Measurements from ENCODE around the gene NXPH3.

The NXPH3 gene

DNA sequence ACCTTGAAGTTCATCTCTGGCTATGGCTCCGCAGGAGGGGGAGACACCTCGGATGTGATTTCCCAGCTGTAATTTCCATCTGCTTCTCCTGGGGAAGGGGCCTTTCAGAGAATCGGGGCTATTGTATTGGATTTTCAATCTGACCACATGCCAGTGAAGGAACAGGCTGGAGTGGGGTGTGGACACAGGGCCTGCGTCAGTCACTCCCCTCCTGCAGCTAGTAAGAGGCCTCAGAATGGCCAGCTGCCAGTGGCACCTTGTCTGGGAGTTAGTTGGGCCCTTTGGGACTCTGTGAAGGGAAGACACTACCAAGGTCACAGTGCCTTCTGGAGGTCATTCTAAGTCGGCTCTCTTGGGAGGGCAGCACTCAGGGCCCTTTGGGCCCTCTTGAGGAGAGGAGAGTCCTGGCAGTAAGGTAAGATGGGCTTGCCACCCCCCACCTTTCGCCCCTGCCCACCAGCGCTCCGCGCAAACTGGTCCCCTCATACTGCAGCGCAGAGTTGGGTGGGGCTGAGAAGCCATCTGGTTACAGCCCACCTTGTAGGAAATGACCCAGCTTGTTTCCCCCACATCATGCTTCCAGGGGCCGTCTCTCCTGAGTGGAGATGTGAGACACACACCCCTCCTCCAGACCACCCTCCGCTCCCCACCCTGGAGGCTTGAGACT is 5.4 kb downstream of the NXPH3 start:
- TF ChIP-seq BCL11B (tag by site-specific recombination; IDR thresholded peaks at IDR 0.05; ENCODE audit: low read depth) (no peak), GLI4 (tag by site-specific recombination; IDR thresholded peaks at IDR 0.05) (no peak), ZNF658 (tag by site-specific recombination; IDR thresholded peaks at IDR 0.05) (no peak), EGR2 (tag by site-specific recombination; IDR thresholded peaks at IDR 0.05; ENCODE audit: low read depth) (peak; percentile 23; the same call in 1 of the 2 replicates), ZNF324 (tag by site-specific recombination; IDR thresholded peaks at IDR 0.05) (no peak), ZNF23 (tag by site-specific recombination; IDR thresholded peaks at IDR 0.05; ENCODE audit: borderline replicate concordance) (no peak)
- TF ChIP-seq, protein P1, sequence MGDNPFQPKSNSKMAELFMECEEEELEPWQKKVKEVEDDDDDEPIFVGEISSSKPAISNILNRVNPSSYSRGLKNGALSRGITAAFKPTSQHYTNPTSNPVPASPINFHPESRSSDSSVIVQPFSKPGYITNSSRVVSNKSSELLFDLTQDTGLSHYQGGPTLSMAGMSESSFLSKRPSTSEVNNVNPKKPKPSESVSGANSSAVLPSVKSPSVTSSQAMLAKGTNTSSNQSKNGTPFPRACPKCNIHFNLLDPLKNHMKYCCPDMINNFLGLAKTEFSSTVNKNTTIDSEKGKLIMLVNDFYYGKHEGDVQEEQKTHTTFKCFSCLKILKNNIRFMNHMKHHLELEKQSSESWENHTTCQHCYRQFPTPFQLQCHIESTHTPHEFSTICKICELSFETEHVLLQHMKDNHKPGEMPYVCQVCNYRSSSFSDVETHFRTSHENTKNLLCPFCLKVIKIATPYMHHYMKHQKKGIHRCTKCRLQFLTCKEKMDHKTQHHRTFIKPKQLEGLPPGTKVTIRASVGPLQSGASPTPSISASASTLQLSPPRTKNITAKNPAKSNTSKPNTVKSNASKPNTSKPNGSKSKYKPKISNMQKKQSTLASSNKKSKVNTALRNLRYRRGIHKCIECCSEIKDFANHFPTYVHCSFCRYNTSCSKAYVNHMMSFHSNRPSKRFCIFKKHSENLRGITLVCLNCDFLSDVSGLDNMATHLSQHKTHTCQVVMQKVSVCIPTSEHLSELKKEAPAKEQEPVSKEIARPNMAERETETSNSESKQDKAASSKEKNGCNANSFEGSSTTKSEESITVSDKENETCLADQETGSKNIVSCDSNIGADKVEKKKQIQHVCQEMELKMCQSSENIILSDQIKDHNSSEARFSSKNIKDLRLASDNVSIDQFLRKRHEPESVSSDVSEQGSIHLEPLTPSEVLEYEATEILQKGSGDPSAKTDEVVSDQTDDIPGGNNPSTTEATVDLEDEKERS (tag by site-specific recombination; IDR thresholded peaks at IDR 0.05) = no peak
- TF ChIP-seq, protein P2, sequence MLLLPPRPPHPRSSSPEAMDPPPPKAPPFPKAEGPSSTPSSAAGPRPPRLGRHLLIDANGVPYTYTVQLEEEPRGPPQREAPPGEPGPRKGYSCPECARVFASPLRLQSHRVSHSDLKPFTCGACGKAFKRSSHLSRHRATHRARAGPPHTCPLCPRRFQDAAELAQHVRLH (tag by site-specific recombination; IDR thresholded peaks at IDR 0.05) = no peak
- Histone ChIP-seq H3K4me3 (ENCODE audit: low read depth, low read length) (no peak overlapping the region), H3K9me3 (ENCODE audit: control insufficient read depth, insufficient read depth, low read depth, low read length) (no peaks in the 10 kb centered on the region), H3K4me1 (ENCODE audit: control insufficient read depth, insufficient read depth, low read length) (0 out of 2 replicates have a peak, but pooled peaks cover 3% of the 10 kb centered on the region), H3K36me3 (ENCODE audit: control insufficient read depth in 2 of 2, insufficient read depth in 1 of 2, low read length in 2 of 2) (no peaks in the 10 kb centered on the region), H3K27ac (ENCODE audit: extremely low read depth, low read depth, low read length) (no peak overlapping the region)
- CTCF ChIA-PET = interaction anchor here (0.6 to 14.4 kb wide), 3 partner anchors 11 to 116 kb away, joined by 3 to 486 read pairs (median 21); partner anchors contain the start of gene SLC35B1
- POLR2A ChIA-PET = no interaction called here

DNA sequence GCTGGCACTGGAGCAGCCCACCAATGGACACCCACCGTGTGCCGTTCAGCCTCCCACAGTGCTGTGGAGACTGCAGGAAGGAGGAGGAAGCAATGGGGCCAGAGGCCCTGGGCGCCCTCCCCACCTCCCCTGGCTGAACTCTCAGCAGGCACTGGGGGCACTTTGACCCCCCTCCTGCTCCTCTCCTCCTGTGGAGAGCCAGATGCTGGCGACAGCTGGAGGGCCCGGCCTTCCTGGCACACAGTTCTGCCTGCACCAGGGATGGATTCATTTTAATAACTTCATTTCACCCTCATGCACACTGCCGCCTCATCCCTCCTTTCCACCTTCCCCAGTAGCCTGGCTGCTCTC is 6.0 kb downstream of the NXPH3 start:
- Histone ChIP-seq H3K9me3 (ENCODE audit: control insufficient read depth, insufficient read depth, low read depth, low read length) (no peaks in the 10 kb centered on the region), H3K27ac (ENCODE audit: extremely low read depth, low read depth, low read length) (no peak overlapping the region), H3K4me3 (ENCODE audit: low read depth, low read length) (no peak overlapping the region), H3K36me3 (ENCODE audit: control insufficient read depth in 2 of 2, insufficient read depth in 1 of 2, low read length in 2 of 2) (no peaks in the 10 kb centered on the region), H3K4me1 (ENCODE audit: control insufficient read depth, insufficient read depth, low read length) (0 out of 2 replicates have a peak, but pooled peaks cover 3% of the 10 kb centered on the region)
- POLR2A ChIA-PET = no interaction called here
- peak; percentile 94 for TF ChIP-seq ZIC2 (tag by site-specific recombination; IDR thresholded peaks at IDR 0.05)
- TF ChIP-seq, protein P3, sequence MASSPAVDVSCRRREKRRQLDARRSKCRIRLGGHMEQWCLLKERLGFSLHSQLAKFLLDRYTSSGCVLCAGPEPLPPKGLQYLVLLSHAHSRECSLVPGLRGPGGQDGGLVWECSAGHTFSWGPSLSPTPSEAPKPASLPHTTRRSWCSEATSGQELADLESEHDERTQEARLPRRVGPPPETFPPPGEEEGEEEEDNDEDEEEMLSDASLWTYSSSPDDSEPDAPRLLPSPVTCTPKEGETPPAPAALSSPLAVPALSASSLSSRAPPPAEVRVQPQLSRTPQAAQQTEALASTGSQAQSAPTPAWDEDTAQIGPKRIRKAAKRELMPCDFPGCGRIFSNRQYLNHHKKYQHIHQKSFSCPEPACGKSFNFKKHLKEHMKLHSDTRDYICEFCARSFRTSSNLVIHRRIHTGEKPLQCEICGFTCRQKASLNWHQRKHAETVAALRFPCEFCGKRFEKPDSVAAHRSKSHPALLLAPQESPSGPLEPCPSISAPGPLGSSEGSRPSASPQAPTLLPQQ (tag by site-specific recombination; IDR thresholded peaks at IDR 0.05) = no peak
- CTCF ChIA-PET = interaction anchor here (14.4 kb wide), 1 partner anchor 116 kb away, joined by 486 read pairs; the partner anchor contains the start of gene SLC35B1

DNA sequence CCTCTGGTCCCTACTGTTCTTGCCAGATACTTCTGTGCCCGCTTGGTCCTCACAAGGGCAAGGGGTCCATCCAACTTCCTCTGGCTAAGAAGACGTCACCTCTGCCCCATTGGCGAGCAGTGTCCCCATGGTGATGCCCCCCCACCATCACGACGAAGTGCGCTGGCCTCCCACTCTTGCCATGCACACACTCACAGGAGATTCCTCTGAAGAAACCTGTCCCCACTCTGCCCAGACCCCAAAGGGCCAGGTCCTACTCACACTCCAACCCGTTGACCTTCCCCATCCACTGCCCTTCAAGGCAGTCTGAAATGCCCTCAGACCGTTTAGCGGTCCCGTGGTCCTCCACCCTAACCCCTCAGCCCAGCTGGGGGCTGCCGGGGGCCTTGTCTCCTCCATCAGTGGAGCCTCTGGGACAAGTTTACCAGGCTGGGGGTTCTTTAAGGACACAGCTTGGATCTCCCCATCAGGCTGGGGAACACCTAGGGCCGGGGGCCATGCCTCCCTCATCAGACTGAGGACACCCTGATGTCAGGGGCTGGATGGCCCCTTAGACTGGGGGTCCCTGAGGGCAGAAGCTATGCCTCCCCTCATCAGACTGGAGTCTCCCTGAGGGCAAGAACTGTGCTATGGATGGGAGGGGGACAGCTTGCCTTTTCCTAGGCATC is 6.5 kb downstream of the NXPH3 start:
- H3K36me3 ChIP-seq (ENCODE audit: control insufficient read depth in 2 of 2, insufficient read depth in 1 of 2, low read length in 2 of 2) = no peaks in the 10 kb centered on the region
- POLR2A ChIA-PET = interaction anchor here (0.9 to 1.5 kb wide), 2 partner anchors 12 to 95 kb away, joined by 3 read pairs; no protein-coding TSS in a partner anchor
- CTCF ChIA-PET = interaction anchor here (0.6 to 14.4 kb wide), 2 partner anchors 48 to 115 kb away, joined by 3 to 486 read pairs; partner anchors contain the start of gene SLC35B1
- no peak overlapping the region for H3K4me3 ChIP-seq (ENCODE audit: low read depth, low read length)
- H3K27ac ChIP-seq (ENCODE audit: extremely low read depth, low read depth, low read length) = no peak overlapping the region
- no peaks in the 10 kb centered on the region for H3K4me1 ChIP-seq (ENCODE audit: control insufficient read depth, insufficient read depth, low read length)
- TF ChIP-seq ZNF423 (tag by site-specific recombination; IDR thresholded peaks at IDR 0.05) (no peak), ZNF341 (tag by site-specific recombination; IDR thresholded peaks at IDR 0.05; ENCODE audit: low read depth) (no peak), HOXA7 (CRISPR knock-in tag; IDR thresholded peaks at IDR 0.05; ENCODE audit: borderline replicate concordance) (no peak), ZNF777 (tag by site-specific recombination; IDR thresholded peaks at IDR 0.05; ENCODE audit: borderline replicate concordance) (no peak), ZNF677 (tag by site-specific recombination; IDR thresholded peaks at IDR 0.05) (no peak)
- TF ChIP-seq, protein P4, sequence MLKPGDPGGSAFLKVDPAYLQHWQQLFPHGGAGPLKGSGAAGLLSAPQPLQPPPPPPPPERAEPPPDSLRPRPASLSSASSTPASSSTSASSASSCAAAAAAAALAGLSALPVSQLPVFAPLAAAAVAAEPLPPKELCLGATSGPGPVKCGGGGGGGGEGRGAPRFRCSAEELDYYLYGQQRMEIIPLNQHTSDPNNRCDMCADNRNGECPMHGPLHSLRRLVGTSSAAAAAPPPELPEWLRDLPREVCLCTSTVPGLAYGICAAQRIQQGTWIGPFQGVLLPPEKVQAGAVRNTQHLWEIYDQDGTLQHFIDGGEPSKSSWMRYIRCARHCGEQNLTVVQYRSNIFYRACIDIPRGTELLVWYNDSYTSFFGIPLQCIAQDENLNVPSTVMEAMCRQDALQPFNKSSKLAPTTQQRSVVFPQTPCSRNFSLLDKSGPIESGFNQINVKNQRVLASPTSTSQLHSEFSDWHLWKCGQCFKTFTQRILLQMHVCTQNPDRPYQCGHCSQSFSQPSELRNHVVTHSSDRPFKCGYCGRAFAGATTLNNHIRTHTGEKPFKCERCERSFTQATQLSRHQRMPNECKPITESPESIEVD (tag by site-specific recombination; IDR thresholded peaks at IDR 0.05) = no peak
- TF ChIP-seq, protein P5, sequence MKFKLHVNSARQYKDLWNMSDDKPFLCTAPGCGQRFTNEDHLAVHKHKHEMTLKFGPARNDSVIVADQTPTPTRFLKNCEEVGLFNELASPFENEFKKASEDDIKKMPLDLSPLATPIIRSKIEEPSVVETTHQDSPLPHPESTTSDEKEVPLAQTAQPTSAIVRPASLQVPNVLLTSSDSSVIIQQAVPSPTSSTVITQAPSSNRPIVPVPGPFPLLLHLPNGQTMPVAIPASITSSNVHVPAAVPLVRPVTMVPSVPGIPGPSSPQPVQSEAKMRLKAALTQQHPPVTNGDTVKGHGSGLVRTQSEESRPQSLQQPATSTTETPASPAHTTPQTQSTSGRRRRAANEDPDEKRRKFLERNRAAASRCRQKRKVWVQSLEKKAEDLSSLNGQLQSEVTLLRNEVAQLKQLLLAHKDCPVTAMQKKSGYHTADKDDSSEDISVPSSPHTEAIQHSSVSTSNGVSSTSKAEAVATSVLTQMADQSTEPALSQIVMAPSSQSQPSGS (tag by site-specific recombination; IDR thresholded peaks at IDR 0.05; ENCODE audit: low read depth) = no peak
- H3K9me3 ChIP-seq (ENCODE audit: control insufficient read depth, insufficient read depth, low read depth, low read length) = no peaks in the 10 kb centered on the region
